ENCODE measurements around the gene CES1.

DNA sequence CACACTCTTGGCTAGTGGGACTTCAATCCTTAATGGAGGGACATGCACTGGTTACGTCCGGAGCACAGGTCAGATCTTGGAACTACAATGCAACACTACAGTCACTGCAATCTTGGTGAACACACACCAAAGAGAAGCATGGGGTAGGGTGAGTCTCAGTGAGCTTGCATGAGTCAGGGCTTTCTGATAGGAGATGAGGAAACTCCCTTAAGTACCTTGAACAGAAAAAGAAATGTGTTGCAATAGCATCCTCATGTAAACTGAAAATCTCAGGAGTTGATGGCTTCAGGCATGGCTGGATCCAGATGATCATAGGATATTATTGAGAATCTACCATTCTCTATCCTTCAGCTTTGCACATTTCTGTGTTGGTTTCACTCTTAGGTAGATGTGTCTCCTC, 54.1 kb downstream of the CES1 start:
- TF ChIP-seq, protein P1, sequence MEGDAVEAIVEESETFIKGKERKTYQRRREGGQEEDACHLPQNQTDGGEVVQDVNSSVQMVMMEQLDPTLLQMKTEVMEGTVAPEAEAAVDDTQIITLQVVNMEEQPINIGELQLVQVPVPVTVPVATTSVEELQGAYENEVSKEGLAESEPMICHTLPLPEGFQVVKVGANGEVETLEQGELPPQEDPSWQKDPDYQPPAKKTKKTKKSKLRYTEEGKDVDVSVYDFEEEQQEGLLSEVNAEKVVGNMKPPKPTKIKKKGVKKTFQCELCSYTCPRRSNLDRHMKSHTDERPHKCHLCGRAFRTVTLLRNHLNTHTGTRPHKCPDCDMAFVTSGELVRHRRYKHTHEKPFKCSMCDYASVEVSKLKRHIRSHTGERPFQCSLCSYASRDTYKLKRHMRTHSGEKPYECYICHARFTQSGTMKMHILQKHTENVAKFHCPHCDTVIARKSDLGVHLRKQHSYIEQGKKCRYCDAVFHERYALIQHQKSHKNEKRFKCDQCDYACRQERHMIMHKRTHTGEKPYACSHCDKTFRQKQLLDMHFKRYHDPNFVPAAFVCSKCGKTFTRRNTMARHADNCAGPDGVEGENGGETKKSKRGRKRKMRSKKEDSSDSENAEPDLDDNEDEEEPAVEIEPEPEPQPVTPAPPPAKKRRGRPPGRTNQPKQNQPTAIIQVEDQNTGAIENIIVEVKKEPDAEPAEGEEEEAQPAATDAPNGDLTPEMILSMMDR (IDR thresholded peaks at IDR 0.05; ENCODE audit: low read length), result no peak
- no peak for TF ChIP-seq EZH2 (IDR thresholded peaks at IDR 0.05; ENCODE audit: borderline replicate concordance, low read length)

All from OCI-LY1 (cell line).